ENCODE results near the gene ADGRG1.

DNA sequence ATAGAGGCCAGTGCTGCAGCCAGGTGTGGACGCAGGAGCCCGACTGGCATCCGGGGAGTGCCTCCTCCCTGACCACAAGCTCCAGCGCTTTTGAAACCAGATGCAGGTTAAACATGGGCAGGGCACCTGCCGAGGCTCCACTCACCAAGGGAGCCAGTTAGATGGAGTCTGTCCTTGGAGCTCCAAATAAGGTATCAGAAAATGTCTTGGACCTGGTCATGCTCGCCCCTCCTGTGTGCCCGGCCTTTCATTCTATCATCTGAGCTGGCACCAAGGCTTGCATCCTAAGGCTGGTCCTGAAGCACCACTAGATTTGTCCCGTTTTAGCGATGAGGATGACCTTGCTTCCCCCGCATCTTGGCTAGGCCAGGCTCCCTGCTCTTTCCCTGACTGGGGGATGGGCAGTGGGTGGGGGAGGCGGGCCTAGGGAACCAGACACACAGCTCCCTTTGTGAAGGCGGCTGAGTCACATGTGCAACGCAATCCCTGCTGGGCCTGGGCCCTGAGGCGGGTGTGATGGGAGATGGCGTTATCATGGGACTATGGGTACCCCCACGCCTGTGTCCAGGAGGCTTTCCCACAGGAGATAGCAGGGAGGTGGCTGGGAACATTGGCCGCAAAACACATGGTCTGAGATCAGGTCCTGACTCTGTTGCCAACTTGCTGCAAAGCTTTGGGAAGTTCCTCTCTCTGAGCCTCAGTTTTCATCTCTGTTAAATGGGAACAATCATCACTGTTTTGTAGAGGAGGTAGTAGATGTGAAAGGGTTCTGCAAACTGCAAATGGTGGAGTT is 5.0 kb upstream of the ADGRG1 start:
- TF ChIP-seq, protein P1, sequence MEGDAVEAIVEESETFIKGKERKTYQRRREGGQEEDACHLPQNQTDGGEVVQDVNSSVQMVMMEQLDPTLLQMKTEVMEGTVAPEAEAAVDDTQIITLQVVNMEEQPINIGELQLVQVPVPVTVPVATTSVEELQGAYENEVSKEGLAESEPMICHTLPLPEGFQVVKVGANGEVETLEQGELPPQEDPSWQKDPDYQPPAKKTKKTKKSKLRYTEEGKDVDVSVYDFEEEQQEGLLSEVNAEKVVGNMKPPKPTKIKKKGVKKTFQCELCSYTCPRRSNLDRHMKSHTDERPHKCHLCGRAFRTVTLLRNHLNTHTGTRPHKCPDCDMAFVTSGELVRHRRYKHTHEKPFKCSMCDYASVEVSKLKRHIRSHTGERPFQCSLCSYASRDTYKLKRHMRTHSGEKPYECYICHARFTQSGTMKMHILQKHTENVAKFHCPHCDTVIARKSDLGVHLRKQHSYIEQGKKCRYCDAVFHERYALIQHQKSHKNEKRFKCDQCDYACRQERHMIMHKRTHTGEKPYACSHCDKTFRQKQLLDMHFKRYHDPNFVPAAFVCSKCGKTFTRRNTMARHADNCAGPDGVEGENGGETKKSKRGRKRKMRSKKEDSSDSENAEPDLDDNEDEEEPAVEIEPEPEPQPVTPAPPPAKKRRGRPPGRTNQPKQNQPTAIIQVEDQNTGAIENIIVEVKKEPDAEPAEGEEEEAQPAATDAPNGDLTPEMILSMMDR (conservative IDR thresholded peaks at IDR 0.05): no peak
- TF ChIP-seq ZFX (IDR thresholded peaks at IDR 0.05): no peak
